ENCODE measurements around the gene UBTD2.

UBTD2 gene

GRCh38 chr5:172173564-172174153 is 109.9 kb downstream of the UBTD2 start:
- H3K4me1 ChIP-seq (ENCODE audit: control insufficient read depth, insufficient read depth, low read length), result peaks cover 9% of the 10 kb centered on the region

GRCh38 chr5:172172912-172173563 is 110.5 kb downstream of the UBTD2 start:
- Histone ChIP-seq H3K4me1 (ENCODE audit: control insufficient read depth, insufficient read depth, low read length) (peaks cover 5% of the 10 kb centered on the region), H3K36me3 (ENCODE audit: control insufficient read depth, insufficient read depth, low read length) (no peaks in the 10 kb centered on the region), H3K27me3 (ENCODE audit: control insufficient read depth, insufficient read depth, low read length) (no peaks in the 10 kb centered on the region), H3K9ac (ENCODE audit: low read depth, low read length) (no peak overlapping the region), H3K4me3 (ENCODE audit: low read depth, low read length) (no peak overlapping the region), H3K9me3 (ENCODE audit: control insufficient read depth, insufficient read depth, low read length) (no peaks in the 10 kb centered on the region)

More at GRCh38 chr5:172173564-172174153, 109.9 kb downstream of the UBTD2 start:
- Histone ChIP-seq H3K9me3 (ENCODE audit: control insufficient read depth, insufficient read depth, low read length) (no peaks in the 10 kb centered on the region), H3K27me3 (ENCODE audit: control insufficient read depth, insufficient read depth, low read length) (no peaks in the 10 kb centered on the region), H3K9ac (ENCODE audit: low read depth, low read length) (no peak overlapping the region), H3K4me3 (ENCODE audit: low read depth, low read length) (no peak overlapping the region), H3K36me3 (ENCODE audit: control insufficient read depth, insufficient read depth, low read length) (no peaks in the 10 kb centered on the region)

- Histone ChIP-seq H3K9ac (ENCODE audit: low read depth, low read length) (no peak overlapping the region), H3K36me3 (ENCODE audit: control insufficient read depth, insufficient read depth, low read length) (no peaks in the 10 kb centered on the region), H3K9me3 (ENCODE audit: control insufficient read depth, insufficient read depth, low read length) (no peaks in the 10 kb centered on the region), H3K4me3 (ENCODE audit: low read depth, low read length) (no peak overlapping the region), H3K4me1 (ENCODE audit: control insufficient read depth, insufficient read depth, low read length) (peaks cover 7% of the 10 kb centered on the region), H3K27me3 (ENCODE audit: control insufficient read depth, insufficient read depth, low read length) (no peaks in the 10 kb centered on the region)
These were observed 112.4 kb downstream of the UBTD2 start for GRCh38 chr5:172171118-172171517.

GRCh38 chr5:172170251-172170701 is 113.3 kb downstream of the UBTD2 start:
- Histone ChIP-seq H3K36me3 (ENCODE audit: control insufficient read depth, insufficient read depth, low read length) (no peaks in the 10 kb centered on the region), H3K27me3 (ENCODE audit: control insufficient read depth, insufficient read depth, low read length) (no peaks in the 10 kb centered on the region), H3K9ac (ENCODE audit: low read depth, low read length) (no peak overlapping the region), H3K4me3 (ENCODE audit: low read depth, low read length) (no peak overlapping the region), H3K9me3 (ENCODE audit: control insufficient read depth, insufficient read depth, low read length) (no peaks in the 10 kb centered on the region), H3K4me1 (ENCODE audit: control insufficient read depth, insufficient read depth, low read length) (peaks cover 7% of the 10 kb centered on the region)

GRCh38 chr5:172169216-172169615 is 114.3 kb downstream of the UBTD2 start:
- H3K27me3 ChIP-seq (ENCODE audit: control insufficient read depth, insufficient read depth, low read length), result no peaks in the 10 kb centered on the region
- no peak overlapping the region for H3K4me3 ChIP-seq (ENCODE audit: low read depth, low read length)
- H3K36me3 ChIP-seq (ENCODE audit: control insufficient read depth, insufficient read depth, low read length), result no peaks in the 10 kb centered on the region
- H3K4me1 ChIP-seq (ENCODE audit: control insufficient read depth, insufficient read depth, low read length), result peaks cover 2% of the 10 kb centered on the region
- no peaks in the 10 kb centered on the region for H3K9me3 ChIP-seq (ENCODE audit: control insufficient read depth, insufficient read depth, low read length)
- H3K9ac ChIP-seq (ENCODE audit: low read depth, low read length), result no peak overlapping the region

GRCh38 chr5:172168311-172168710 is 115.3 kb downstream of the UBTD2 start:
- H3K9me3 ChIP-seq (ENCODE audit: control insufficient read depth, insufficient read depth, low read length), result no peaks in the 10 kb centered on the region
- H3K27me3 ChIP-seq (ENCODE audit: control insufficient read depth, insufficient read depth, low read length), result no peaks in the 10 kb centered on the region
- no peak overlapping the region for H3K9ac ChIP-seq (ENCODE audit: low read depth, low read length)

GRCh38 chr5:172167895-172168294 is 115.7 kb downstream of the UBTD2 start:
- Histone ChIP-seq H3K9me3 (ENCODE audit: control insufficient read depth, insufficient read depth, low read length) (no peaks in the 10 kb centered on the region), H3K27me3 (ENCODE audit: control insufficient read depth, insufficient read depth, low read length) (no peaks in the 10 kb centered on the region), H3K4me3 (ENCODE audit: low read depth, low read length) (no peak overlapping the region), H3K4me1 (ENCODE audit: control insufficient read depth, insufficient read depth, low read length) (peaks cover 2% of the 10 kb centered on the region), H3K9ac (ENCODE audit: low read depth, low read length) (peak overlapping the region; percentile 16), H3K36me3 (ENCODE audit: control insufficient read depth, insufficient read depth, low read length) (no peaks in the 10 kb centered on the region)

More at GRCh38 chr5:172168311-172168710, 115.3 kb downstream of the UBTD2 start:
- Histone ChIP-seq H3K4me1 (ENCODE audit: control insufficient read depth, insufficient read depth, low read length) (peaks cover 2% of the 10 kb centered on the region), H3K4me3 (ENCODE audit: low read depth, low read length) (no peak overlapping the region), H3K36me3 (ENCODE audit: control insufficient read depth, insufficient read depth, low read length) (no peaks in the 10 kb centered on the region)

GRCh38 chr5:172166030-172166826 is 117.3 kb downstream of the UBTD2 start:
- Histone ChIP-seq H3K4me3 (ENCODE audit: low read depth, low read length) (no peak overlapping the region), H3K36me3 (ENCODE audit: control insufficient read depth, insufficient read depth, low read length) (peaks cover 3% of the 10 kb centered on the region), H3K4me1 (ENCODE audit: control insufficient read depth, insufficient read depth, low read length) (peaks cover 2% of the 10 kb centered on the region), H3K9me3 (ENCODE audit: control insufficient read depth, insufficient read depth, low read length) (no peaks in the 10 kb centered on the region), H3K9ac (ENCODE audit: low read depth, low read length) (no peak overlapping the region), H3K27me3 (ENCODE audit: control insufficient read depth, insufficient read depth, low read length) (no peaks in the 10 kb centered on the region)

- Histone ChIP-seq H3K4me3 (ENCODE audit: low read depth, low read length) (no peak overlapping the region), H3K36me3 (ENCODE audit: control insufficient read depth, insufficient read depth, low read length) (peaks cover 3% of the 10 kb centered on the region), H3K4me1 (ENCODE audit: control insufficient read depth, insufficient read depth, low read length) (peaks cover 2% of the 10 kb centered on the region), H3K9me3 (ENCODE audit: control insufficient read depth, insufficient read depth, low read length) (no peaks in the 10 kb centered on the region), H3K27me3 (ENCODE audit: control insufficient read depth, insufficient read depth, low read length) (no peaks in the 10 kb centered on the region), H3K9ac (ENCODE audit: low read depth, low read length) (no peak overlapping the region)
These were observed 118.1 kb downstream of the UBTD2 start for GRCh38 chr5:172165465-172165864.

- Histone ChIP-seq H3K4me3 (ENCODE audit: low read depth, low read length) (no peak overlapping the region), H3K9ac (ENCODE audit: low read depth, low read length) (no peak overlapping the region), H3K4me1 (ENCODE audit: control insufficient read depth, insufficient read depth, low read length) (peaks cover 2% of the 10 kb centered on the region), H3K9me3 (ENCODE audit: control insufficient read depth, insufficient read depth, low read length) (no peaks in the 10 kb centered on the region), H3K36me3 (ENCODE audit: control insufficient read depth, insufficient read depth, low read length) (peaks cover 3% of the 10 kb centered on the region), H3K27me3 (ENCODE audit: control insufficient read depth, insufficient read depth, low read length) (no peaks in the 10 kb centered on the region)
These were observed 118.8 kb downstream of the UBTD2 start for GRCh38 chr5:172164769-172165212.

GRCh38 chr5:172163346-172163745 is 120.2 kb downstream of the UBTD2 start:
- peaks cover 3% of the 10 kb centered on the region for H3K36me3 ChIP-seq (ENCODE audit: control insufficient read depth, insufficient read depth, low read length)
- H3K9me3 ChIP-seq (ENCODE audit: control insufficient read depth, insufficient read depth, low read length), result no peaks in the 10 kb centered on the region
- no peaks in the 10 kb centered on the region for H3K27me3 ChIP-seq (ENCODE audit: control insufficient read depth, insufficient read depth, low read length)
- H3K4me3 ChIP-seq (ENCODE audit: low read depth, low read length), result no peak overlapping the region
- no peak overlapping the region for H3K9ac ChIP-seq (ENCODE audit: low read depth, low read length)
- H3K4me1 ChIP-seq (ENCODE audit: control insufficient read depth, insufficient read depth, low read length), result peaks cover 2% of the 10 kb centered on the region

Measured in iPS-15b (cell line).